NT2/D1 (cell line): ENCODE measurements around the gene ZNF557.

Source experiments
- DNase-seq: peaks from one replicate; pipeline ENCODE4 v3.0.0-alpha.2; 2011; ENCODE audit warnings: low read depth, low spot score
- H3K27me3 ChIP-seq: 2 replicates; pipeline ENCODE4 v1.6.0; 2011; ENCODE audit warnings: mild to moderate bottlenecking; ENCODE audit not compliant: insufficient read length, insufficient read depth
- H3K36me3 ChIP-seq: 2 replicates; pipeline ENCODE4 v1.6.1; 2011; ENCODE audit warnings: mild to moderate bottlenecking, low read length, mixed read lengths; ENCODE audit not compliant: insufficient read depth, insufficient read length
- H3K4me1 ChIP-seq: 2 replicates; pipeline ENCODE4 v1.5.1; 2011; ENCODE audit not compliant: insufficient read depth, insufficient read length
- H3K4me3 ChIP-seq: 2 replicates; pipeline ENCODE4 v1.5.1; 2011; ENCODE audit warnings: low read depth; ENCODE audit not compliant: insufficient read length
- H3K9ac ChIP-seq: 2 replicates; pipeline ENCODE4 v1.6.0; 2011; ENCODE audit warnings: low read depth; ENCODE audit not compliant: insufficient read length
- H3K9me3 ChIP-seq: 2 replicates; pipeline ENCODE4 v1.5.1; 2011; ENCODE audit warnings: mild to moderate bottlenecking, low read length; ENCODE audit not compliant: insufficient read depth
- SUZ12 ChIP-seq: IDR thresholded peaks from 2 replicates; pipeline ENCODE4 v1.6.1; 2011; ENCODE audit not compliant: insufficient read length, insufficient read depth; ENCODE audit errors: extremely low read depth
- YY1 ChIP-seq: IDR thresholded peaks from 2 replicates; pipeline ENCODE4 v1.6.1; 2011; ENCODE audit not compliant: insufficient read length, insufficient read depth
- ZNF274 ChIP-seq: IDR thresholded peaks from 2 replicates; pipeline ENCODE4 v1.6.1; 2011; ENCODE audit warnings: mild to moderate bottlenecking, low read depth, low read length

Gene ZNF557

DNA sequence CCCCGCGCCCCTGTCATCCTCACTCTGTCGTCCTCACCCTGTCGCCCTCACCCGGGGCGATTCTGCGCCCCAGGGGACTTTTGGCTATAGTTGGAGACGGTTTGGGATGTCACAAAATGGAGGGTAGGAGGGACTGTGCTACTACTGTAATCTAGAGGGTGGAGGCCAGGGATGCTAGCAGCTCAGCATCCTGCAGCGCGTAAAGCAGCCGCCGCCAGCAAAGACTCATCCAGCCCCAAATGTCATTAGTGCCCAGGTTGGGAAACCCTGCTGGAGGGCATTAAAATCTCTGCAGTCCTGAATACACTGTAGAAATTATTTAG lies 362 bp downstream of the ZNF557 start:
- H3K4me3 ChIP-seq, result peak overlapping the region; percentile 97
- TF ChIP-seq YY1 (no peak), SUZ12 (no peak), ZNF274 (no peak)
- no peaks in the 10 kb centered on the region for H3K4me1 ChIP-seq
- H3K9ac ChIP-seq, result peak overlapping the region; percentile 92
- H3K27me3 ChIP-seq, result no peaks in the 10 kb centered on the region
- peaks cover 13% of the 10 kb centered on the region; the same call in 1 of the 2 replicates for H3K9me3 ChIP-seq
- DNase-seq, result no peak
- peaks cover 34% of the 10 kb centered on the region for H3K36me3 ChIP-seq

DNA sequence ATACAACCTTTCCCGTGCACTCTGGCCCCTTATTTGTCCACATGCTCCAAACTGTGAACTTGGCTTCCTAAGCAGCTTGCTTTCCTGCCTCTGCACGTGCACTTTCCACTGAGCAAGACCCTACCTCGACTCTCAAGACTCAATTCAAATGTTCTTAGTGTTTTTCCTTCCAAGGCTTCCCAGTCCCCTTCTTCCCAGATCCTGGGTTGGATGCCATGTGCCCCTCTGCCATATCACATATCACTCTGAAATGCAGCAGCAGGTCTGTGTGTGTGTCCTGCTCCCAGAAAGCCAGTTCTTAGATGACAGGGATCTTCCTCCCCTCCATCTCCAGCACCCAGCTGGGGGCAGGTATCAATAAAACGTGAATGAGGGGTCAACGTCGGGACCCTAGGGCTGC lies 3.0 kb downstream of the ZNF557 start:
- H3K9me3 ChIP-seq, result peaks cover 14% of the 10 kb centered on the region
- H3K4me1 ChIP-seq, result no peaks in the 10 kb centered on the region
- H3K36me3 ChIP-seq, result peaks cover 61% of the 10 kb centered on the region
- DNase-seq, result no peak
- no peak for TF ChIP-seq SUZ12
- no peak for TF ChIP-seq YY1
- TF ChIP-seq ZNF274, result no peak
- no peaks in the 10 kb centered on the region for H3K27me3 ChIP-seq
- no peak overlapping the region for H3K4me3 ChIP-seq
- no peak overlapping the region for H3K9ac ChIP-seq

DNA sequence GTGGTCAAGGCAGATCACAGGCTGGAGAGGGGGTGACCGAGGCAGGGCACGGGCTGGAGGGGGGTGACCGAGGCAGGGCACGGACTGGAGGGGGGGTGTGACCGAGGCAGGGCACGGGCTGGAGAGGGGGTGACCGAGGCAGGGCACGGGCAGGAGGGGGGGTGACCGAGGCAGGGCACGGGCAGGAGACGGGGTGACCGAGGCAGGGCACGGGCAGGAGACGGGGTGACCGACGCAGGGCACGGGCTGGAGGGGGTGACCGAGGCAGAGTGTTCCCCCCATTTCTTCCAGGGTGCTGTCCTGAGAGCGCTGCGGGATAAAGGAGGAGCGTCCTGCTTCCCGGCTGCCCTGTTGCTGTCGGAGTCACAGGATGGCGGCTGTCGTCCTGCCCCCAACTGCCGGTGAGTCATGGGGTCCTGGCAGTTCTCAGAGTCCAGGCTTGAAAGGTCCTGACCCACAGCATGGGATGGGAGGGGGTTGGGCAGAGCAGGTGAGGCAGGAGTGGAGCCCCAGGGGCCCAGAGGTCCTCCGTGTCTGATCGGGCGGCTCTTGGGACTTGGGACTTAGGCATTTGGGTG lies 5.3 kb downstream of the ZNF557 start:
- Histone ChIP-seq H3K27me3 (no peaks in the 10 kb centered on the region), H3K9ac (no peak overlapping the region), H3K36me3 (peaks cover 83% of the 10 kb centered on the region), H3K4me1 (no peaks in the 10 kb centered on the region), H3K4me3 (no peak overlapping the region), H3K9me3 (peaks cover 37% of the 10 kb centered on the region)
- no peak for DNase-seq
- TF ChIP-seq YY1 (no peak), SUZ12 (no peak), ZNF274 (no peak)

DNA sequence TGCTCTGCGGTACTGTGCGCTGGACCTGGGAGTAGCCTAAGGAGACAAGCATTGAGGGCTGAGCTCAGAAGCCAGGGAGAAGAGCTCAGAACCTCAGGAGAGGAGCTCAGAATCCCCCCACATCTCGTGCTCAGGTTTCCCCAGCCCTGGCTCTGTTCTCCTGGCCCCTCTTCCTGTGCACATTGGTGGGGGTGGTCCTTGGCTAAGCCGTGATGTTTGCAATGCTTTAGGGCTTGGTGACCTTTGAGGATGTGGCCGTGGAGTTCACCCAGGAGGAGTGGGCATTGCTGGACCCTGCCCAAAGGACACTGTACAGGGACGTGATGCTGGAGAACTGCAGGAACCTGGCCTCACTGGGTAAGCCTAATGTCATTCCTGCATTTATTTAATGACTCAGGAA lies 6.6 kb downstream of the ZNF557 start:
- no peak for DNase-seq
- Histone ChIP-seq H3K9ac (no peak overlapping the region), H3K9me3 (peaks cover 50% of the 10 kb centered on the region), H3K4me3 (no peak overlapping the region), H3K36me3 (peaks cover 87% of the 10 kb centered on the region), H3K4me1 (no peaks in the 10 kb centered on the region), H3K27me3 (no peaks in the 10 kb centered on the region)
- no peak for TF ChIP-seq SUZ12
- TF ChIP-seq ZNF274, result no peak
- TF ChIP-seq YY1, result no peak

DNA sequence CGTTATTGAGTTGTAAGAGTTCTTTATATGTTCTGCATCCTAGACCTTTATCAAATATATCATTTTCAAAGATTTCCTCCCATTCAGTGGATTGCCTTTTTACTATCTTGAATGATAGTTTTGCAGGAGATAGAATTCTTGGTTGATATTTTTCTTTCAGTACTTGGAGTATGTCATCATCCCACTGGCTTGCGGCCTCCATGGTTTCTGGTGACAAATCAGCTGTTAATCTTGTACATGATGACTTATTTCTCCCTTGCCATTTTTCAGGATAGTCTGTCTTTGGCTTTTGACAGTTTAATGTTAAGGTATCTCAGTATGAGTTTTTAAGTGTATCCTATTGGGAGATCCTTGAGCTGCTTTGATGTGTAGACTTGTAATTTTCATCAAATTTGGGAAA lies 8.5 kb downstream of the ZNF557 start:
- no peak overlapping the region for H3K9ac ChIP-seq
- no peak for DNase-seq
- H3K27me3 ChIP-seq, result no peaks in the 10 kb centered on the region
- peaks cover 69% of the 10 kb centered on the region for H3K9me3 ChIP-seq
- no peaks in the 10 kb centered on the region for H3K4me1 ChIP-seq
- H3K4me3 ChIP-seq, result no peak overlapping the region
- TF ChIP-seq SUZ12 (no peak), ZNF274 (no peak), YY1 (no peak)
- peaks cover 93% of the 10 kb centered on the region for H3K36me3 ChIP-seq

DNA sequence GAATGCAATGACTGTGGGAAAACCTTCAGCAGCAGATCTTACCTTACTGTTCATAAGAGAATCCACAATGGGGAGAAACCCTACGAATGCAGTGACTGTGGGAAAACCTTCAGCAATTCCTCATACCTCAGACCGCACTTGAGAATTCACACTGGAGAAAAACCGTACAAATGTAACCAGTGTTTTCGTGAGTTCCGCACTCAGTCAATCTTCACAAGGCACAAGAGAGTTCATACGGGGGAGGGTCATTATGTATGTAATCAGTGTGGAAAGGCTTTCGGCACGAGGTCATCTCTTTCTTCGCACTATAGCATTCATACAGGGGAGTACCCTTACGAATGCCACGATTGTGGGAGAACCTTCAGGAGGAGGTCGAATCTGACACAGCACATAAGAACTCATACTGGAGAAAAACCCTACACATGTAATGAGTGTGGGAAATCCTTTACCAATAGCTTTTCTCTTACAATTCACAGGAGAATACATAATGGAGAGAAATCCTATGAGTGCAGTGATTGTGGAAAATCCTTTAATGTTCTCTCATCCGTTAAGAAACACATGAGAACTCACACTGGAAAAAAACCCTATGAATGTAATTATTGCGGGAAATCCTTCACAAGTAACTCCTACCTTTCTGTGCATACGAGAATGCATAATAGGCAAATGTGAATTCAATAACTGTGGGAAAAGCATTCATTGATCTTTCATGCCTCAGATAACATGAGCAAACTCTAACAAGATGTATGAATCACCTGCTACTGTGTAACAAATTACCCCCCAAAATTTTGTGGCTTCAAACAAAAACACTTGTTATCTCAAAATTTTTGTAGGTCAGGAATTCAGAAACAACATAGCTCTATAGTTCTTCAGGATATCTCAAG lies 13.8 kb downstream of the ZNF557 start:
- DNase-seq, result no peak
- Histone ChIP-seq H3K27me3 (no peaks in the 10 kb centered on the region), H3K4me3 (no peak overlapping the region), H3K9ac (no peak overlapping the region), H3K4me1 (no peaks in the 10 kb centered on the region), H3K36me3 (peaks cover 87% of the 10 kb centered on the region), H3K9me3 (peaks cover 99% of the 10 kb centered on the region)
- TF ChIP-seq YY1, result no peak
- peak; percentile 97 for TF ChIP-seq ZNF274

DNA sequence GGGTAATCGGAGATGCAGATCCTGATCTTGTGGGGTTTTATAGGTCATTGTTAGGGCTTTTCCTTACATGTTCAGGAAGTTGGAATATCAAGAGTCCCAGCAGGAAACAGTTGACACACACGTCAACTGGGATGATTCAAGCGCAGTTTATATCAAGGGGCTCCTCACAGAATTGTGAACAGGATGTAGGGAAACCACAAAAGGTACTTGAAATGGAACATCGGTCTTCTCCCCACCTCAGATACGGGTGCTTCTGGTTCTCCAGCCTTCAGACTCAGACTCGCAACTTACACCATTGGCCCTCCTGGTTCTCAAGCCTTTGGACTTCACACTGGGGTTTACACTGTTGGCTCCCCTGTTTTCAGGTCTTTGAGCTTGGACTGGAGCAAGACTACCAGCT lies 19.5 kb downstream of the ZNF557 start:
- no peak for DNase-seq
- peaks cover 61% of the 10 kb centered on the region for H3K36me3 ChIP-seq
- no peak for TF ChIP-seq ZNF274
- TF ChIP-seq SUZ12, result no peak
- no peak for TF ChIP-seq YY1
- H3K9me3 ChIP-seq, result peaks cover 58% of the 10 kb centered on the region
- H3K9ac ChIP-seq, result no peak overlapping the region
- H3K27me3 ChIP-seq, result no peaks in the 10 kb centered on the region
- H3K4me1 ChIP-seq, result no peaks in the 10 kb centered on the region
- no peak overlapping the region for H3K4me3 ChIP-seq
